Body of pancreas (tissue), 4 donors: ENCODE data around the gene PRTFDC1.

Source experiments
- POLR2A ChIP-seq, 3 donors: fragments of 450-650 bp; IDR thresholded peaks; one replicate each; pipeline ENCODE4 v1.6.1; 2016; ENCODE audit warnings: antibody characterized with exemption in 3 of 3, mild to moderate bottlenecking in 2 of 3
- TF ChIP-seq, protein P1 (sequence below), 7 experiments: fragments of 450-650 bp in 4 of 7; fragments of 200-600 bp in 3 of 7; sonication (generic) in 3 of 7; IDR thresholded peaks; one replicate each; pipeline ENCODE4 v1.5.1; 2016 to 2019; ENCODE audit warnings: antibody characterized with exemption in 7 of 7

DNA sequence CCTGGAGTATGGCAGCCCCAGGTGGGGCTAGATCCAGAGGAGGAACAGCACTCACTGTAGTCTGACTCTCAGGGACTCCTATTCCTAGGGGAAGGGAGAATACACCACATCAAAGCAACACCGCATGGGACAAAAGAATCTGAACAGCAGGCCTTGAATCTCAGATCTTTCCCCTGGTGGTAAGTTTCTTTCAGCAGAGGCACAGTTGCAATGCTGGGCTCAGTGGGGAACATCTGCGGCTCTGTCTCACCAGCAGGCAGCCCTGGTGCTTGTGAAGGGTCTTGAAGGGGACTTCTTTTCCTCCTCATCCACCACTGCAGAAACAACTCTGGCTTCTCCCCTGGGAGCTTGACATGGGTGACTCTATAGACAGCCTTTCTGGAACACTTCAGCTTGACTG is 117.5 kb downstream of the PRTFDC1 start:
- TF ChIP-seq POLR2A (IDR thresholded peaks at IDR 0.05) = no peak
- TF ChIP-seq, protein P1, sequence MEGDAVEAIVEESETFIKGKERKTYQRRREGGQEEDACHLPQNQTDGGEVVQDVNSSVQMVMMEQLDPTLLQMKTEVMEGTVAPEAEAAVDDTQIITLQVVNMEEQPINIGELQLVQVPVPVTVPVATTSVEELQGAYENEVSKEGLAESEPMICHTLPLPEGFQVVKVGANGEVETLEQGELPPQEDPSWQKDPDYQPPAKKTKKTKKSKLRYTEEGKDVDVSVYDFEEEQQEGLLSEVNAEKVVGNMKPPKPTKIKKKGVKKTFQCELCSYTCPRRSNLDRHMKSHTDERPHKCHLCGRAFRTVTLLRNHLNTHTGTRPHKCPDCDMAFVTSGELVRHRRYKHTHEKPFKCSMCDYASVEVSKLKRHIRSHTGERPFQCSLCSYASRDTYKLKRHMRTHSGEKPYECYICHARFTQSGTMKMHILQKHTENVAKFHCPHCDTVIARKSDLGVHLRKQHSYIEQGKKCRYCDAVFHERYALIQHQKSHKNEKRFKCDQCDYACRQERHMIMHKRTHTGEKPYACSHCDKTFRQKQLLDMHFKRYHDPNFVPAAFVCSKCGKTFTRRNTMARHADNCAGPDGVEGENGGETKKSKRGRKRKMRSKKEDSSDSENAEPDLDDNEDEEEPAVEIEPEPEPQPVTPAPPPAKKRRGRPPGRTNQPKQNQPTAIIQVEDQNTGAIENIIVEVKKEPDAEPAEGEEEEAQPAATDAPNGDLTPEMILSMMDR (IDR thresholded peaks at IDR 0.05) = no peak
